SK-N-SH (cell line): ENCODE results near the gene SH3PXD2B.

Experiments
- CHD2 ChIP-seq: fragments of 150-350 bp; IDR thresholded peaks from 2 replicates; pipeline ENCODE4 v1.6.1; 2018; ENCODE audit warnings: low read length; ENCODE audit not compliant: partially characterized antibody
- CTCF ChIP-seq: fragments of 200-600 bp; sonication (generic); IDR thresholded peaks from 2 replicates; pipeline ENCODE4 v1.6.1; 2017; ENCODE audit warnings: antibody characterized with exemption, mild to moderate bottlenecking, moderate library complexity
- SMC3 ChIP-seq: IDR thresholded peaks from 2 replicates; pipeline ENCODE4 v1.6.1; 2012; ENCODE audit warnings: low read depth, low read length, improper control_type of control experiment
- TF ChIP-seq, protein P1 (sequence below): IDR thresholded peaks from 2 replicates; pipeline ENCODE4 v1.6.1; 2012; ENCODE audit warnings: mild to moderate bottlenecking, low read depth, low read length, moderate library complexity

- no peak for TF ChIP-seq CTCF
- no peak for TF ChIP-seq CHD2
- no peak for TF ChIP-seq SMC3
- TF ChIP-seq, protein P1, sequence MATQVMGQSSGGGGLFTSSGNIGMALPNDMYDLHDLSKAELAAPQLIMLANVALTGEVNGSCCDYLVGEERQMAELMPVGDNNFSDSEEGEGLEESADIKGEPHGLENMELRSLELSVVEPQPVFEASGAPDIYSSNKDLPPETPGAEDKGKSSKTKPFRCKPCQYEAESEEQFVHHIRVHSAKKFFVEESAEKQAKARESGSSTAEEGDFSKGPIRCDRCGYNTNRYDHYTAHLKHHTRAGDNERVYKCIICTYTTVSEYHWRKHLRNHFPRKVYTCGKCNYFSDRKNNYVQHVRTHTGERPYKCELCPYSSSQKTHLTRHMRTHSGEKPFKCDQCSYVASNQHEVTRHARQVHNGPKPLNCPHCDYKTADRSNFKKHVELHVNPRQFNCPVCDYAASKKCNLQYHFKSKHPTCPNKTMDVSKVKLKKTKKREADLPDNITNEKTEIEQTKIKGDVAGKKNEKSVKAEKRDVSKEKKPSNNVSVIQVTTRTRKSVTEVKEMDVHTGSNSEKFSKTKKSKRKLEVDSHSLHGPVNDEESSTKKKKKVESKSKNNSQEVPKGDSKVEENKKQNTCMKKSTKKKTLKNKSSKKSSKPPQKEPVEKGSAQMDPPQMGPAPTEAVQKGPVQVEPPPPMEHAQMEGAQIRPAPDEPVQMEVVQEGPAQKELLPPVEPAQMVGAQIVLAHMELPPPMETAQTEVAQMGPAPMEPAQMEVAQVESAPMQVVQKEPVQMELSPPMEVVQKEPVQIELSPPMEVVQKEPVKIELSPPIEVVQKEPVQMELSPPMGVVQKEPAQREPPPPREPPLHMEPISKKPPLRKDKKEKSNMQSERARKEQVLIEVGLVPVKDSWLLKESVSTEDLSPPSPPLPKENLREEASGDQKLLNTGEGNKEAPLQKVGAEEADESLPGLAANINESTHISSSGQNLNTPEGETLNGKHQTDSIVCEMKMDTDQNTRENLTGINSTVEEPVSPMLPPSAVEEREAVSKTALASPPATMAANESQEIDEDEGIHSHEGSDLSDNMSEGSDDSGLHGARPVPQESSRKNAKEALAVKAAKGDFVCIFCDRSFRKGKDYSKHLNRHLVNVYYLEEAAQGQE, result no peak
Measured at GRCh38 chr5:172370237-172370640, 84.1 kb downstream of the SH3PXD2B start.
